ENCODE data around the gene USP49.

GRCh38 chr6:41779788-41780550 is 115.2 kb downstream of the USP49 start, which contains the start of gene FRS3:
- no peak for TF ChIP-seq POLR2A (IDR thresholded peaks at IDR 0.05)
- TF ChIP-seq CTCF (IDR thresholded peaks at IDR 0.05), result peak; percentile 53 to 89 (median 77)
